HEK293 (cell line): ENCODE results near the gene FMO1.

Experiments used
- CTCF ChIA-PET: fragments of 350-600 bp; formaldehyde crosslinking; extraction: SDS; loops from one replicate; lab custom pipeline; 2021; ENCODE audit warnings: antibody characterized with exemption; lab: Yijun Ruan, JAX
- POLR2A ChIA-PET: fragments of 300-600 bp; formaldehyde crosslinking; extraction: SDS; loops from one replicate; lab custom pipeline; 2020; ENCODE audit warnings: antibody characterized with exemption, inconsistent platforms; lab: Yijun Ruan, JAX
- H3K27ac ChIP-seq: fragments of 200-500 bp; sonication (Bioruptor generic); 2 replicates; pipeline ENCODE4 v1.5.1; 2014; ENCODE audit warnings: low read depth, low read length, control low read depth, inconsistent platforms; ENCODE audit errors: extremely low read depth
- H3K36me3 ChIP-seq, 2 experiments: fragments of 200-500 bp in 1 of 2; sonication (Bioruptor generic) in 1 of 2; 1 replicate in 1 of 2; 2 replicates in 1 of 2; pipeline ENCODE4 v1.5.1; 2014 to 2017; ENCODE audit warnings: inconsistent platforms in 2 of 2, low read length in 2 of 2; ENCODE audit not compliant: control insufficient read depth in 2 of 2, insufficient read depth in 1 of 2
- H3K4me1 ChIP-seq: fragments of 200-500 bp; sonication (Bioruptor generic); 2 replicates; pipeline ENCODE4 v1.5.1; 2014; ENCODE audit warnings: mild to moderate bottlenecking, low read length, inconsistent platforms; ENCODE audit not compliant: control insufficient read depth, insufficient read depth
- H3K4me3 ChIP-seq: 2 replicates; pipeline ENCODE4 v1.5.1; 2011; ENCODE audit warnings: low read depth, mild to moderate bottlenecking, control low read depth, low read length, moderate library complexity
- H3K9me3 ChIP-seq: fragments of 200-500 bp; sonication (Bioruptor generic); 2 replicates; pipeline ENCODE4 v1.5.1; 2014; ENCODE audit warnings: low read depth, low read length, inconsistent platforms; ENCODE audit not compliant: control insufficient read depth, insufficient read depth
- BCL11A ChIP-seq: fragments of 450-650 bp; formaldehyde crosslinking; IDR thresholded peaks from 2 replicates; pipeline ENCODE4 v1.5.1; 2016; ENCODE audit warnings: low read depth, missing biosample characterization, missing genetic modification characterization
- GLI2 ChIP-seq: fragments of 450-650 bp; formaldehyde crosslinking; IDR thresholded peaks from 2 replicates; pipeline ENCODE4; 2017; ENCODE audit warnings: missing biosample characterization, missing genetic modification characterization, low read depth, borderline replicate concordance
- GLI4 ChIP-seq: fragments of 450-650 bp; formaldehyde crosslinking; IDR thresholded peaks from 2 replicates; pipeline ENCODE4 v1.5.1; 2016; ENCODE audit warnings: missing biosample characterization, missing genetic modification characterization
- HIC1 ChIP-seq: fragments of 450-650 bp; formaldehyde crosslinking; IDR thresholded peaks from 2 replicates; pipeline ENCODE4 v1.5.1; 2016; ENCODE audit warnings: missing biosample characterization, missing genetic modification characterization
- KLF1 ChIP-seq: fragments of 450-650 bp; formaldehyde crosslinking; IDR thresholded peaks from 2 replicates; pipeline ENCODE4 v1.5.1; 2016; ENCODE audit warnings: missing biosample characterization, missing genetic modification characterization
- PRDM2 ChIP-seq: fragments of 450-650 bp; formaldehyde crosslinking; IDR thresholded peaks from 2 replicates; pipeline ENCODE4 v1.5.1; 2016; ENCODE audit warnings: missing biosample characterization, missing genetic modification characterization, borderline replicate concordance
- SETDB1 ChIP-seq: IDR thresholded peaks from one replicate; pipeline ENCODE4 v1.6.1; 2017; ENCODE audit warnings: mild to moderate bottlenecking, low read length, moderate library complexity, mixed read lengths; ENCODE audit not compliant: insufficient read length
- SP2 ChIP-seq: fragments of 450-650 bp; formaldehyde crosslinking; IDR thresholded peaks from 2 replicates; pipeline ENCODE4 v1.5.1; 2016; ENCODE audit warnings: missing biosample characterization, missing genetic modification characterization
- SP7 ChIP-seq: fragments of 450-650 bp; formaldehyde crosslinking; IDR thresholded peaks from 2 replicates; pipeline ENCODE4 v1.5.1; 2016; ENCODE audit warnings: missing biosample characterization, missing genetic modification characterization
- ZBTB49 ChIP-seq: fragments of 450-650 bp; formaldehyde crosslinking; IDR thresholded peaks from 2 replicates; pipeline ENCODE4 v1.5.1; 2016; ENCODE audit warnings: missing biosample characterization, missing genetic modification characterization, low read depth
- ZEB2 ChIP-seq: fragments of 450-650 bp; formaldehyde crosslinking; IDR thresholded peaks from 2 replicates; pipeline ENCODE4 v1.5.1; 2016; ENCODE audit warnings: missing biosample characterization, missing genetic modification characterization
- ZNF155 ChIP-seq: fragments of 450-650 bp; formaldehyde crosslinking; IDR thresholded peaks from 2 replicates; pipeline ENCODE4 v1.5.1; 2016; ENCODE audit warnings: missing biosample characterization, missing genetic modification characterization
- ZNF19 ChIP-seq: fragments of 450-650 bp; formaldehyde crosslinking; IDR thresholded peaks from 2 replicates; pipeline ENCODE4; 2016; ENCODE audit warnings: missing biosample characterization, missing genetic modification characterization, low read depth
- ZNF214 ChIP-seq: fragments of 450-650 bp; formaldehyde crosslinking; IDR thresholded peaks from 2 replicates; pipeline ENCODE4 v1.5.1; 2017; ENCODE audit warnings: missing biosample characterization, mild to moderate bottlenecking, missing genetic modification characterization, borderline replicate concordance
- ZNF221 ChIP-seq: fragments of 450-650 bp; formaldehyde crosslinking; IDR thresholded peaks from 2 replicates; pipeline ENCODE4 v1.5.1; 2017; ENCODE audit warnings: missing biosample characterization, missing genetic modification characterization, borderline replicate concordance
- ZNF223 ChIP-seq: fragments of 450-650 bp; formaldehyde crosslinking; IDR thresholded peaks from 2 replicates; pipeline ENCODE4 v1.5.1; 2016; ENCODE audit warnings: missing biosample characterization, missing genetic modification characterization
- ZNF239 ChIP-seq: fragments of 450-650 bp; formaldehyde crosslinking; IDR thresholded peaks from 2 replicates; pipeline ENCODE4 v1.5.1; 2016; ENCODE audit warnings: missing biosample characterization, missing genetic modification characterization
- ZNF48 ChIP-seq: fragments of 450-650 bp; formaldehyde crosslinking; IDR thresholded peaks from 2 replicates; pipeline ENCODE4 v1.5.1; 2016; ENCODE audit warnings: missing biosample characterization, missing genetic modification characterization
- ZNF488 ChIP-seq: fragments of 450-650 bp; formaldehyde crosslinking; IDR thresholded peaks from 2 replicates; pipeline ENCODE4 v1.5.1; 2016; ENCODE audit warnings: missing biosample characterization, missing genetic modification characterization
- ZNF501 ChIP-seq: fragments of 450-650 bp; formaldehyde crosslinking; IDR thresholded peaks from 2 replicates; pipeline ENCODE4 v1.5.1; 2016; ENCODE audit warnings: missing biosample characterization, missing genetic modification characterization
- ZNF521 ChIP-seq: fragments of 450-650 bp; formaldehyde crosslinking; IDR thresholded peaks from 2 replicates; pipeline ENCODE4 v1.5.1; 2017; ENCODE audit warnings: missing biosample characterization, mild to moderate bottlenecking, missing genetic modification characterization
- ZNF571 ChIP-seq: fragments of 450-650 bp; formaldehyde crosslinking; IDR thresholded peaks from 2 replicates; pipeline ENCODE4 v1.5.0; 2017; ENCODE audit warnings: missing biosample characterization, missing genetic modification characterization
- ZNF623 ChIP-seq: fragments of 450-650 bp; formaldehyde crosslinking; IDR thresholded peaks from 2 replicates; pipeline ENCODE4 v1.5.1; 2016; ENCODE audit warnings: missing biosample characterization, missing genetic modification characterization
- ZNF658 ChIP-seq: fragments of 450-650 bp; formaldehyde crosslinking; IDR thresholded peaks from 2 replicates; pipeline ENCODE4; 2016; ENCODE audit warnings: missing biosample characterization, missing genetic modification characterization
- ZNF747 ChIP-seq: fragments of 450-650 bp; formaldehyde crosslinking; IDR thresholded peaks from 2 replicates; pipeline ENCODE4 v1.5.1; 2016; ENCODE audit warnings: missing biosample characterization, missing genetic modification characterization

FMO1 gene

GRCh38 chr1:171231326-171231725 lies 17.0 kb upstream of the FMO1 start:
- H3K4me1 ChIP-seq = no peaks in the 10 kb centered on the region
- POLR2A ChIA-PET = no interaction called here
- TF ChIP-seq HIC1 (tag by site-specific recombination) (no peak), ZNF658 (tag by site-specific recombination) (no peak), ZNF221 (tag by site-specific recombination) (no peak), GLI2 (tag by site-specific recombination) (no peak), ZNF19 (tag by site-specific recombination) (no peak), ZNF223 (tag by site-specific recombination) (no peak), ZNF239 (tag by site-specific recombination) (no peak), PRDM2 (tag by site-specific recombination) (no peak), ZNF48 (tag by site-specific recombination) (no peak), ZNF488 (no peak)
- CTCF ChIA-PET = interaction anchor here (0.7 to 1.5 kb wide), 3 partner anchors 83 to 1291 kb away, joined by 3 to 4 read pairs (median 4); partner anchors contain the start of gene FMO4
- H3K9me3 ChIP-seq = no peaks in the 10 kb centered on the region
- no peaks in the 10 kb centered on the region for H3K36me3 ChIP-seq
- no peak overlapping the region for H3K27ac ChIP-seq
- no peak overlapping the region for H3K4me3 ChIP-seq

GRCh38 chr1:171233183-171233582 lies 15.1 kb upstream of the FMO1 start:
- Histone ChIP-seq H3K27ac (no peak overlapping the region), H3K9me3 (no peaks in the 10 kb centered on the region), H3K36me3 (no peaks in the 10 kb centered on the region), H3K4me3 (no peak overlapping the region), H3K4me1 (no peaks in the 10 kb centered on the region)
- POLR2A ChIA-PET = no interaction called here
- CTCF ChIA-PET = interaction anchor here (0.6 to 1.9 kb wide), 3 partner anchors 13 to 411 kb away, joined by 3 to 8 read pairs (median 5); no protein-coding TSS in a partner anchor
- no peak for TF ChIP-seq ZNF521 (tag by site-specific recombination)
- TF ChIP-seq ZNF19 (tag by site-specific recombination) = no peak
- TF ChIP-seq BCL11A (tag by site-specific recombination) = no peak
- TF ChIP-seq GLI4 (tag by site-specific recombination) = no peak
- no peak for TF ChIP-seq SETDB1
- TF ChIP-seq ZEB2 = no peak
- no peak for TF ChIP-seq ZNF747
- TF ChIP-seq ZNF501 (tag by site-specific recombination) = no peak
- TF ChIP-seq SP2 = no peak
- TF ChIP-seq KLF1 (tag by site-specific recombination) = no peak
- TF ChIP-seq GLI2 (tag by site-specific recombination) = no peak
- no peak for TF ChIP-seq ZNF155
- no peak for TF ChIP-seq ZBTB49 (tag by site-specific recombination)
- TF ChIP-seq ZNF623 (tag by site-specific recombination) = no peak
- TF ChIP-seq ZNF571 (tag by site-specific recombination) = no peak
- no peak for TF ChIP-seq ZNF48 (tag by site-specific recombination)
- TF ChIP-seq ZNF214 (tag by site-specific recombination) = no peak
- no peak for TF ChIP-seq SP7 (tag by site-specific recombination)
